ENCODE data around the gene FASN. TPM values are rescaled to one million over a fixed set of nuclear protein-coding genes. Genes with fewer than 3 reads are reported as not detected.
A peak's percentile ranks its signal among the peaks of the same experiment; 100 is the strongest.

FASN gene
- total and polyA plus RNA-seq, 2 experiments from 2014 or later, result 12.7 to 38.2 TPM

- Histone ChIP-seq H2AFZ (peak overlapping the region; percentile 61), H3K9ac (peak overlapping the region; percentile 74), H3K4me1 (ENCODE audit: insufficient read depth) (no peaks in the 10 kb centered on the region), H3K9me3 (ENCODE audit: low read depth) (no peaks in the 10 kb centered on the region), H3K36me3 (ENCODE audit: low read depth) (no peaks in the 10 kb centered on the region), H3K27ac (peak overlapping the region; percentile 69), H3K4me3 (peak overlapping the region; percentile 79), H3F3A (ENCODE audit: insufficient read depth) (peaks cover 6% of the 10 kb centered on the region; the same call in 1 of the 2 replicates), H3K79me2 (ENCODE audit: insufficient read depth) (no peaks in the 10 kb centered on the region), H4K20me1 (ENCODE audit: insufficient read depth) (no peaks in the 10 kb centered on the region), H3K27me3 (replicated peaks; ENCODE audit: insufficient read depth) (no peaks in the 10 kb centered on the region), H3K9me2 (ENCODE audit: insufficient read depth) (no peaks in the 10 kb centered on the region), H3K4me2 (ENCODE audit: unreplicated experiment) (peak overlapping the region; percentile 86)
- in situ Hi-C loops (cut with MboI), result no loop called here
- 50 to 52% methylated on average over 23 of the region's 23 CpGs for WGBS, 2 experiments (ENCODE audit: low coverage in 1 of 2, low lambda C conversion rate in 2 of 2, missing lambda C conversion rate in 2 of 2)
- no peak for DNase-seq
- TF ChIP-seq EZH2phosphoT487 (IDR thresholded peaks at IDR 0.05; ENCODE audit: insufficient read depth, low read depth), result no peak
- no peak for TF ChIP-seq EZH2 (IDR thresholded peaks at IDR 0.05; ENCODE audit: insufficient read depth, poor library complexity, severe bottlenecking)
Measured at GRCh38 chr17:82036634-82037091, 61.4 kb downstream of the FASN start.

GRCh38 chr17:82035956-82036633 lies 61.9 kb downstream of the FASN start:
- no peaks in the 10 kb centered on the region for H3K9me2 ChIP-seq (ENCODE audit: insufficient read depth)
- no peaks in the 10 kb centered on the region for H3K79me2 ChIP-seq (ENCODE audit: insufficient read depth)
- H3K9ac ChIP-seq, result peak overlapping the region; percentile 74; the same call in 1 of the 2 replicates
- peaks cover 2% of the 10 kb centered on the region; the same call in 1 of the 2 replicates for H3F3A ChIP-seq (ENCODE audit: insufficient read depth)
- H3K27ac ChIP-seq, result no peak overlapping the region
- in situ Hi-C loops (cut with MboI), result no loop called here
- no peaks in the 10 kb centered on the region for H3K4me1 ChIP-seq (ENCODE audit: insufficient read depth)
- 93 to 94% methylated on average over 14 to 20 of the region's 20 CpGs for WGBS, 2 experiments (ENCODE audit: low coverage in 1 of 2, low lambda C conversion rate in 2 of 2, missing lambda C conversion rate in 2 of 2)
- no peaks in the 10 kb centered on the region for H3K36me3 ChIP-seq (ENCODE audit: low read depth)
- no peaks in the 10 kb centered on the region for H3K27me3 ChIP-seq (replicated peaks; ENCODE audit: insufficient read depth)
- DNase-seq, result no peak
- H2AFZ ChIP-seq, result no peak overlapping the region
- H3K4me3 ChIP-seq, result peak overlapping the region; percentile 79; the same call in 1 of the 2 replicates
- H3K4me2 ChIP-seq (ENCODE audit: unreplicated experiment), result peak overlapping the region; percentile 86
- TF ChIP-seq EZH2 (IDR thresholded peaks at IDR 0.05; ENCODE audit: insufficient read depth, poor library complexity, severe bottlenecking) (no peak), EZH2phosphoT487 (IDR thresholded peaks at IDR 0.05; ENCODE audit: insufficient read depth, low read depth) (no peak)
- H4K20me1 ChIP-seq (ENCODE audit: insufficient read depth), result no peaks in the 10 kb centered on the region
- H3K9me3 ChIP-seq (ENCODE audit: low read depth), result no peaks in the 10 kb centered on the region

- no peak for DNase-seq
- WGBS, 2 experiments (ENCODE audit: low coverage in 1 of 2, low lambda C conversion rate in 2 of 2, missing lambda C conversion rate in 2 of 2), result 95 to 98% methylated on average over 8 of the region's 8 CpGs
- Histone ChIP-seq H3K4me3 (no peak overlapping the region), H3K9me3 (ENCODE audit: low read depth) (no peaks in the 10 kb centered on the region), H3K9me2 (ENCODE audit: insufficient read depth) (no peaks in the 10 kb centered on the region), H3K9ac (no peak overlapping the region), H2AFZ (no peak overlapping the region), H3K27me3 (replicated peaks; ENCODE audit: insufficient read depth) (no peaks in the 10 kb centered on the region), H3K36me3 (ENCODE audit: low read depth) (no peaks in the 10 kb centered on the region), H3F3A (ENCODE audit: insufficient read depth) (no peaks in the 10 kb centered on the region), H3K4me1 (ENCODE audit: insufficient read depth) (no peaks in the 10 kb centered on the region), H3K27ac (no peak overlapping the region), H3K4me2 (ENCODE audit: unreplicated experiment) (no peak overlapping the region), H4K20me1 (ENCODE audit: insufficient read depth) (no peaks in the 10 kb centered on the region), H3K79me2 (ENCODE audit: insufficient read depth) (no peaks in the 10 kb centered on the region)
- in situ Hi-C loops (cut with MboI), result no loop called here
- no peak for TF ChIP-seq EZH2phosphoT487 (IDR thresholded peaks at IDR 0.05; ENCODE audit: insufficient read depth, low read depth)
- TF ChIP-seq EZH2 (IDR thresholded peaks at IDR 0.05; ENCODE audit: insufficient read depth, poor library complexity, severe bottlenecking), result no peak
Measured at GRCh38 chr17:82035488-82035887, 62.5 kb downstream of the FASN start.

GRCh38 chr17:82034371-82035011 lies 63.5 kb downstream of the FASN start:
- 58 to 68% methylated on average over 18 to 23 of the region's 23 CpGs for WGBS, 2 experiments (ENCODE audit: low coverage in 1 of 2, low lambda C conversion rate in 2 of 2, missing lambda C conversion rate in 2 of 2)
- DNase-seq, result no peak
- in situ Hi-C loops (cut with MboI), result no loop called here

More at GRCh38 chr17:82034371-82035011, 63.5 kb downstream of the FASN start:
- TF ChIP-seq EZH2phosphoT487 (IDR thresholded peaks at IDR 0.05; ENCODE audit: insufficient read depth, low read depth) (no peak), EZH2 (IDR thresholded peaks at IDR 0.05; ENCODE audit: insufficient read depth, poor library complexity, severe bottlenecking) (no peak)
- Histone ChIP-seq H3K9ac (no peak overlapping the region), H3K27ac (no peak overlapping the region), H4K20me1 (ENCODE audit: insufficient read depth) (no peaks in the 10 kb centered on the region), H3K36me3 (ENCODE audit: low read depth) (no peaks in the 10 kb centered on the region), H3F3A (ENCODE audit: insufficient read depth) (no peaks in the 10 kb centered on the region), H3K4me3 (no peak overlapping the region), H3K4me1 (ENCODE audit: insufficient read depth) (no peaks in the 10 kb centered on the region), H3K79me2 (ENCODE audit: insufficient read depth) (no peaks in the 10 kb centered on the region), H3K9me3 (ENCODE audit: low read depth) (no peaks in the 10 kb centered on the region), H3K9me2 (ENCODE audit: insufficient read depth) (no peaks in the 10 kb centered on the region), H2AFZ (no peak overlapping the region), H3K4me2 (ENCODE audit: unreplicated experiment) (no peak overlapping the region), H3K27me3 (replicated peaks; ENCODE audit: insufficient read depth) (no peaks in the 10 kb centered on the region)

Data from GM23248 (cell line).